ES-I3 (cell line): ENCODE data around the gene EPHB6.

Source experiments
- H3K36me3 ChIP-seq: 2 replicates; pipeline ENCODE4 v1.6.1; 2013; ENCODE audit warnings: mild to moderate bottlenecking, low read length, control low read depth, moderate library complexity; ENCODE audit not compliant: insufficient read depth
- H3K4me1 ChIP-seq: 2 replicates; pipeline ENCODE4 v1.6.1; 2013; ENCODE audit warnings: mild to moderate bottlenecking, control low read depth, low read length; ENCODE audit not compliant: insufficient read depth
- H3K9ac ChIP-seq: 2 replicates; pipeline ENCODE4 v1.6.1; 2013; ENCODE audit warnings: low read depth, mild to moderate bottlenecking, low read length, moderate library complexity
- H3K9me3 ChIP-seq: 2 replicates; pipeline ENCODE4 v1.6.1; 2013; ENCODE audit warnings: mild to moderate bottlenecking, low read length, moderate library complexity; ENCODE audit not compliant: control insufficient read depth, insufficient read depth

The EPHB6 gene

DNA sequence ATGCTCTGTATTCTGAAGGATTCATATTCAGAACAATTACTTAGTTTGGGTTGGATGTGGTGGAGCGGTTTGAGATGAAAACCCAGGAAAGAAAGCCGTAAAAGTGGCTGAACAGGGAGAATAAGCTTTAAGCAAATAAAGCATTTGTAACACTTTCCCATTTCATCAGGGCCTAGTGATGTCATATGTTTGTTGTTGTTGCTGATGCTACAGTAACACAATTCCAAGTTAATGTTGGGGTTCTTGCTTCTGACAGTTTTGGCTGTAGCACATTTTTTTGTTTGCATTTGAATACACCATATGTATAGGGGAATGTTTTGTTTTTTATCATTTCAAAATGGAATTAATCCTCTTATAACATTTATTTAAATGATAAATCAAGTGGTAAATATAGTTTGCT is 40.4 kb upstream of the EPHB6 start:
- no peaks in the 10 kb centered on the region for H3K9me3 ChIP-seq
- H3K9ac ChIP-seq = no peak overlapping the region; the same call in 1 of the 2 replicates
- H3K36me3 ChIP-seq = no peaks in the 10 kb centered on the region
- H3K4me1 ChIP-seq = peaks cover 30% of the 10 kb centered on the region

DNA sequence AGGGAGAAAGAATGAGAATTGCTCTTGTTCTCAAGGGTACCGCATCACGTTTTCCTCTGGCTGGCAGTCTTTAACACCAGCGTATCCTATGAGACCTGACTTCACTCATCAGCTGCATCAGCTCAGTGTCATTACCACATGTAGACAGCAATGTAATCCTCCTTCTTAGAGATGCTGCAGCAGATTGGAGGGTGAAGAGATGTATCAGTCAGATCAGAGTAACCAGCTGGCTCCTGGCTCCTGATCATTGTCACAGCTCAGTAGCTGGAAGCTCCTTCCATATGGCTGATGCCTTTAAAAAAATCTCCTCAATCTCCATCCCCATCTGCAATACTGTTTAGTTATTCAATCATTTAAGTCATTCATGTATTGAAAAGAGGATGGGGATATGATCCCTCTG is 39.7 kb upstream of the EPHB6 start:
- H3K36me3 ChIP-seq = no peaks in the 10 kb centered on the region
- peaks cover 30% of the 10 kb centered on the region for H3K4me1 ChIP-seq
- no peak overlapping the region for H3K9ac ChIP-seq

DNA sequence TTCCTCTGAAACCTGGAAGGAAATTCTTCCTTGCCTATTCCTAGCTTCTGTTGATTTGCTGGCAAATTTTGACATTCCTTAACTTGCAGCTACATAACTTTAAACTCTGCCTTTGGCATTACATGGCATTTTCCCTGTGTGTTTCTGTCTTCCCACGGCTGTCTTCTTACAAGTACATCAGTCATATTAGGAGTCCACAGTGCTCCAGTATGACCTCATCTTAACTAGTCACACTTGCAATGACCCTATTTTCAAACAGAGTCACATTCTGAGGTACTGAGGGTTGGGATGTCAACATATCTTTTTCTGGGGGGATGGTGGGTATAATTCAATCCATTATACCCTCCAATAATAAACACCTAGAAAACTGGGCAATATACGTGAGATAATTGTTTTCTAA is 37.4 kb upstream of the EPHB6 start:
- H3K4me1 ChIP-seq = peaks cover 23% of the 10 kb centered on the region
- H3K36me3 ChIP-seq = no peaks in the 10 kb centered on the region
- H3K9me3 ChIP-seq = no peaks in the 10 kb centered on the region
- no peak overlapping the region for H3K9ac ChIP-seq

More for the DNA sequence above, 39.7 kb upstream of the EPHB6 start:
- no peaks in the 10 kb centered on the region for H3K9me3 ChIP-seq

DNA sequence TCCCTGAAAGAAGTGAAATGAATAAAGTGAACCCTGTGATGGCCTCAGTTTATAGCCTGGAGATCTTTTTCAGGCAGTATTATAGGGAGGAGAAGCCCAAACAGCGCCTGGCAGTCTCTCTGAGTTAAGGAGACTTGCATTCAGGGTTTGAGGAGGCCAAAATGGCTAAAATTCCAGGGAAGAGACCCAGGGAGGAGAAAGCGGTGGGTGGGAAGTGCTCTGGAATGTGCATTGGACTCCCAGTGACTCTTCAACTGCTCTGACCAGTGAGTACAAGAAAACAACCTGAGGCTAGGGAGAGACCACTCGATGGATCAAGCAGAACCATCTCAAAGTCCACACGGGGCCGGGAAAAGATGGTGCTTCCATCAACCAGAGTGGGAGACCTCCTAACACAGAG is 35.3 kb upstream of the EPHB6 start:
- Histone ChIP-seq H3K36me3 (no peaks in the 10 kb centered on the region), H3K4me1 (peaks cover 8% of the 10 kb centered on the region; the same call in 1 of the 2 replicates), H3K9me3 (no peaks in the 10 kb centered on the region), H3K9ac (no peak overlapping the region)

DNA sequence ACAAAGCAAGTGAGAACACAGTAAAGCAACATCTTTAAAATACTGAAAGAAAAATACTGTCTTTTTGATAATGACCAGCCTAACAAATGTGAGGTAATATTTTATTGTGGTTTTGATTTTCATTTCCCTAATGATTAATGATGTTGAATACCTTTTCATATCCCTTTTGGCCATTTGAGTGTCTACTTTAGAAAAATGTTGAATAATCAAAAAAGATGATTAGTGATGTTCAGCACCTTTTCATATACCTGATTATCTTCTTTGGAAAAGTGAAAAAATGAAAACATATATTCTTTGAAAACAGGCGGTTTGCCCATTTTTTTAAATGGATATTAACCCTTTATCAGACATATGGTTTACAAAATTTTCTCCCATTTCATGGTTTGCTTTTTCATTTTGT is 32.2 kb upstream of the EPHB6 start:
- Histone ChIP-seq H3K4me1 (no peaks in the 10 kb centered on the region), H3K9me3 (no peaks in the 10 kb centered on the region; the same call in none of the 2 replicates), H3K36me3 (no peaks in the 10 kb centered on the region), H3K9ac (no peak overlapping the region)

DNA sequence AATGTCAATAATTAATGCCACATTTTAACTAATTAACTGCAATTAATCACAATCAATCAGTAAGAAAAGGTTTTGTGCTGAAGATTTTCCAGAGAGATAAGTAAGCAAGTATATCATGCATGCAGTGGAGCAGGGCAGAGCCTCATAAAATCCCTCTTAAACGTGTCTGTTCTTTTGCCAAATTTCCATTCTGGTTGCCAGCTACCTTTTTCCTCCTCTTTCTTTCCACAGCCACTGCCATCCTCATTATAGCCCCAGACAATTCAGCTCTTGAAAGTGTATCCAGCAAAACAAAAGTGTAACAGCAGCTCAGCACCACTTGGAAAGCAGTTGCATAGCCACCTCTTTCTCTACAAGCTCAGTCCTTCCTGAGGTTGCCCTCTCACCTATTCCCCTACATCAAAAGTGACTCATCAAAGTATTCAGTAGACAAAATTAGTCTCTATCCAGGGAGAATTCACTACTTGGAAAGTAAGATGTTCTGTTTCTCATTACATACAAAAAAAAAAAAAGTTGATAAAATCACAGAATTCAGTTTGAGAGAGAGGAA is 26.9 kb upstream of the EPHB6 start:
- H3K9me3 ChIP-seq = no peaks in the 10 kb centered on the region; the same call in none of the 2 replicates
- no peaks in the 10 kb centered on the region for H3K36me3 ChIP-seq
- no peak overlapping the region for H3K9ac ChIP-seq
- H3K4me1 ChIP-seq = no peaks in the 10 kb centered on the region

DNA sequence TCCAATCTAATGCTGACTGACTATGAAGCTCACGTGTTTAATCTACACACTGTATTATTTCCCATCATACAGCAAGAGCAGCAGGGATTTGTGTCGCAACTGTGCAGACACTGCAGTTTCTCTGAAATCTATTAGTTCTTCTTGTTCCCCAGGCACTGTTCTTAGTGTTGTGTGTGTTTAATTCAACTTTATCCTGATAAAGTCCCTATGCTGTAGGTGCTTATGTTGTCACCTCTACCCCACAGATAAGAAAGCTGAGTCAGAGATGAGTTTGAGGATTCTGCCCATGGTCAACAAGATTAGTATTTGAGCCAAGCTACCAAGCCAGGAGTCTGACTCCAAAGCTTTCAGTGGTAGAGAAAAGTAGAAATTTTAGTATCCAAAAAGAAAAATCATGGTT is 22.5 kb upstream of the EPHB6 start:
- Histone ChIP-seq H3K36me3 (no peaks in the 10 kb centered on the region), H3K9me3 (no peaks in the 10 kb centered on the region), H3K9ac (no peak overlapping the region), H3K4me1 (no peaks in the 10 kb centered on the region)

DNA sequence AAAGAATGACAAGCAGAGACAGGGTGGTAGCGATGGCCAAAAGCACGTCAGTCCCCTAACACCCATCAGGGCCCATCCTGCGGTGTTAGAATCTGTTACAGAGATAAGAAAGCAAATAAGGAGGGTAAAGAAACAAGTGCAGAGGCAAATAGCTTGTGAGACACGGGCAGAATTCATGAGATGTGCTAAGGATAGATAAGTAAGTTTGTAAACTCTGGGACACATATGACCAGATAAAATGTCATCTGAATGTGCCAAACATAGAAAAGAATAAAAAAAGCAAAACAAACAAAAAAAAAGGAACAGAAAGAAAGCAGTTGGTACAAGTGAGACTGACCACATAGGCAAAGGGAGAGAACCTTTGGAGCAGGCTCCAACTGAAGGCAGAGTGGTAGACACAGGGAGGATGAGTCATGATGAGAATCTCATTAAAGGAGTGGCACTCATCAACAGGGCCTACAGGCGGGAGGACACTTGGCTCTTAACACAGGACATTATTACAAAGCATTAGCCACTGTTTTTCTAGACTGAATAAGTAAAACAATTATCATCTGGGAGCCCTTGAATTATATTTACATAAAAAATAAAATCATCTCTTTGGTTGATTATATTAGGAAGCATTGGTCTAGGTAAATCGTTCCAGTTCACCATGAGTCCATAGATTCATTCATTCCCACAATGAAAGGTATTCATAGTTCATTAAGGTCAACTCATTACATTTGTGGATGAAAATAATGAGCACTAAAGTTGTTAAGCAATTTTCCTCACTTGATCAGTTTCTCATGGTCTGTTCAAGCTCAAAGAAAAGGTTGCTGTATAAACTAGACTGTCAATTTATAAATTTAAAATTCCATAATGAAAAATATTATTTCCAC is 21.5 kb upstream of the EPHB6 start:
- no peaks in the 10 kb centered on the region for H3K4me1 ChIP-seq
- no peaks in the 10 kb centered on the region for H3K36me3 ChIP-seq
- H3K9me3 ChIP-seq = no peaks in the 10 kb centered on the region
- H3K9ac ChIP-seq = no peak overlapping the region

DNA sequence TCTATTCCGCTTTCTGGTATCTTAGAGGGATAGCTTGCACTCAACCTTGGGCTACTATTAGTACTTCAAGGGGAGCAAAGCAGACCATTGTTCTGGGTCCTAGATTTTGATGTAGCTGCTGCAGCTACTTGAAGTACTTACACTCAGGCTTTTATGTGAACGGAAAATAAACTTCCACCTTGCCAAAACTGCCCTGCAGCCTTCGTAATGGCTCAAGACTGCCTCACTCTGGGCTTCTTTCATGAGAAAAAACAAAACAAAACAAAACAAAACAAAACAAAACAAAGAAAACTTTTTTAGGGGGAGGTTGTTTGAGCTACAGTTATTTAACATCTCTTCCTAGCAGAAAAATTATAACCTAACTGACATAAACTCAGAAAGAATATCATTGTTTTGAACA is 19.4 kb upstream of the EPHB6 start:
- Histone ChIP-seq H3K36me3 (no peaks in the 10 kb centered on the region), H3K9me3 (no peaks in the 10 kb centered on the region), H3K9ac (no peak overlapping the region), H3K4me1 (no peaks in the 10 kb centered on the region)

DNA sequence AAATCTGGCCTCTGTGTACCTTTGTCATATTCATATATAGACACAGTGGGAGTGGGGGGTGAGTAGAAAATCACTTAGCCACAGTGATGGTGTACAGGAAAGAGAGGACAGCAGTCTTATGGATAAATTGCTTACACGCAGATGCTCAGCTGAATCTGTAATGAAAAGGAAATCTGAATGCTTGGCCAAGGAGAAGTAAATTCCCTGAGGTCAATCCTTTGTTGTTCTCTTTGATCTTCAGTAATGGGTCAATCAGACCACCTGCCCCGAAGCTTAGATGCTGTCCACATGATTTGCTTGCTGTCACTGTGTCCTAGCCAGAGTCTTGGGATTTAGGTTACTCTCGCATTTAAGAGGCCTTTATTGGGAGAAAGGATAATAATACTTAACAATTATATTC is 18.4 kb upstream of the EPHB6 start:
- Histone ChIP-seq H3K9ac (no peak overlapping the region), H3K4me1 (no peaks in the 10 kb centered on the region), H3K9me3 (no peaks in the 10 kb centered on the region), H3K36me3 (no peaks in the 10 kb centered on the region)

DNA sequence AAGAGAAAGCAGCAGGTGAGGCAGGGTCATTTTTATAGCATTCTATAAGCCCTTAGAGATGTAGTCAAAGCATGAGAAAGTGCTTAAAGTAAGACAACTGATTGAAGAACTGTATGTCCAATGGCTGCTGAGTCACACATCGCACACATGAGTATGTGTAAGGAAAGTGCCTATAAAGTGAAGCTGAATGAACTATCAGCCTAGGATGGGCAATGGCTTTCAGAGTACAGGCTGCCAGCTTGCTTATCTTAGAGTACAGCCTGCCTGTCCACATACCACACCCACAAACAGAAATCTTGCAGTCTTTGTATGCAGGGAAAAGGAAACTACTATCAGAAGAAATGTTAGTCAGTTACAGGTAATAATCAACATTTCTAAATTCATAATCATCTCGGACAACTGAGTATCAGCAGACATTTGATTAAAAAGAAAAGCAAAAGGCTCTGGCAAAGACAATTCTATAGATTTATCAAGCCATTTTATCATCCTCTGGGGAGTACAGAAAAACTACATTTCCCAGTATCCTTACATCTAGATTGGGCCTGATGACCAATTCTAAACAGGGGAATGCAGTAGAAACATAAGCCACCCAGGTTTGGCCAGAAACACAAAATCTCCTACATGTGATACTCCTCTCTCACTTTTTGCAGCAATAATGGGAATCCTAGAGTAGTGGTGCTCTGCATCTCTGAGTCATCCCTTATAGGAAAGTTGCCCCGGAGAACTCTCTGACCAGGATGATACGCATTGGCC is 16.2 kb upstream of the EPHB6 start:
- no peak overlapping the region for H3K9ac ChIP-seq
- no peaks in the 10 kb centered on the region for H3K36me3 ChIP-seq
- H3K4me1 ChIP-seq = no peaks in the 10 kb centered on the region
- no peaks in the 10 kb centered on the region for H3K9me3 ChIP-seq

DNA sequence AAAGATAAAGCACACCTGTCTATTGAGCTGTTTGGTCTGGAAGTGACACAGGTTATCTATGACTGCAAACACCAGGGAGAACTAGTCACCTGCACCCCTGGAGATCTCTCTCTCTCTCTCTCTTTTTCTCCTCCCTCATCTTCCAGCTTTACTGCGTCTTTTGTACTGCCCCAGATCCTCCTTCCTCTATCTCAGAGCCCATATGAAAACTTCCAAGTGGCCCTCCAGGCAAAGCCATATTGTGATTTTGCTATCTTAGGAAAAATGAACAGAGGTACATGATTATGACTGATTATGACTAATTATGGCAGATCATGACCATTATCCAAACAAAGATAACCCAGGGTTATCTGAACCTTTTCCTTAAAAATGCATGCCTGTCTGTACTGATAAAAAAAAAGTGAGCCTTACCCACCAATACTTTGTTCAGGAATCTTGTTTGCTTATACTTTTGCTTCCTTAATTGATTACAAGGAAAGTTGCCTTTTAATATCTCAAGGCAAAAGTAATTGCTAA is 12.6 kb upstream of the EPHB6 start:
- H3K36me3 ChIP-seq = no peaks in the 10 kb centered on the region
- no peaks in the 10 kb centered on the region for H3K4me1 ChIP-seq
- H3K9ac ChIP-seq = no peak overlapping the region
- H3K9me3 ChIP-seq = no peaks in the 10 kb centered on the region

DNA sequence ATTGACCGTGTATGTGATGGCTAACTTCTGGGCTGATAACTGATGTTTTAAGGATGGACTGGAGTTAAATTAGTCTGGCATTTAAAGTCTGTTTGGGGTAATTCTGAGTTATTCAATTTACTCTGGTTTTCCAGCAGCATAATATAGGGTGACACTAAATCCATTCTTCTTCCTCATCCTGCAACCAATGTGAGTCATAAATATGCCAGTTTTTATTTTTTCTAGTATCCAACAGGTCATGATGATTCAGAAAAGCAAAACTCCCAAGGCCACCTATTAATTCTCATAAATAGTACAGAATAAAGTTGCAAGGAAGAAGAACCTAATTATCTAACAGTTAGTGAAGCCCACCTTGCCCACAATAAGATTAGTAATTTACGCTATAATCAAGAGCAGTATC is 7.5 kb upstream of the EPHB6 start:
- Histone ChIP-seq H3K36me3 (no peaks in the 10 kb centered on the region), H3K9ac (no peak overlapping the region), H3K4me1 (no peaks in the 10 kb centered on the region), H3K9me3 (no peaks in the 10 kb centered on the region)

DNA sequence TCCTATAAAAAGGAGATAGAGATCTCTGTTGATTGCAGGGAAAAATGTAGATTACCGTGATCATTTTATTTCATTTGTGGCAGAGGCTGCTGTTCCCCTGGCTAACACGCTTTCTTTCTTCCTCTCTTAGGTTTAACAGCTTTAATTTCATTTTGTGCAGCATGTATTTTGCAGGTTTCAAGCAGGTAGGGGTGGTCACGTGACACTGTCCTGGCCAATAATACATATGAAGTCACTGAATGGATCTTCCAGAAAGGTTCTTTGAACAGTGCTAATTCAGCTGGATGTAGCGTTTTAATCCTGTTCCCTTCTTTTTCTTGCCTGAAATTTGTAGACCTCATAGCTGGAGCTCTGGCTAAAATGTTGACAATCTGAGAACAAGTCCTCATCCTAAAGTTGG is 3.6 kb upstream of the EPHB6 start:
- Histone ChIP-seq H3K9me3 (no peaks in the 10 kb centered on the region), H3K9ac (no peak overlapping the region), H3K4me1 (no peaks in the 10 kb centered on the region), H3K36me3 (no peaks in the 10 kb centered on the region)
